ENCODE results near the gene KAT6B. TPM values are rescaled to one million over a fixed set of nuclear protein-coding genes. Genes with fewer than 3 reads are reported as not detected.

The KAT6B gene
- total and polyA plus RNA-seq, 2 experiments from 2014 or later: 7.7 to 12.4 TPM

DNA sequence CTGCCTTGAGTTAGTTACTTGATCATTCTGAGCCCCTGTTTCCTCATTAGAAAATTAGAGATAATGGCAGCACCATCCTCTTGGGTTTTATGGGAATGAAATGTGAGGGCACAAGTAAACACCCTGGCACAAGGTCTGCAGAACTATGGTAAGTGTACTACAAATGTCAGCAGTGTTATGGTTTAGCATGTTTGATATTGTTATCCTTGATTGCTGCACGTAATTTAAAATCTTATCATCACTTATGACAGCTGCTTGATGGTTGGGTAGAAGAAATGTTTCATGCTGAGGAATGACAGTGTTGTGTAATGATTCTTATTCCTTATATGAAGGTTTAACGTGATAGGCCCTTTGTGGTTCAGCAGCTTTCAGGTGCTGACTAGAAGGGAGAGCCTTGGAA, 134.3 kb downstream of the KAT6B start:
- no peak overlapping the region for H3K4me2 ChIP-seq (ENCODE audit: unreplicated experiment)
- no peaks in the 10 kb centered on the region for H3F3A ChIP-seq (ENCODE audit: insufficient read depth)
- peaks cover 31% of the 10 kb centered on the region for H3K79me2 ChIP-seq (ENCODE audit: insufficient read depth)
- H3K9me2 ChIP-seq (ENCODE audit: insufficient read depth): no peaks in the 10 kb centered on the region
- no peaks in the 10 kb centered on the region for H3K9me3 ChIP-seq (ENCODE audit: low read depth)
- peaks cover 8% of the 10 kb centered on the region; the same call in 1 of the 2 replicates for H3K4me1 ChIP-seq (ENCODE audit: insufficient read depth)
- TF ChIP-seq EZH2 (IDR thresholded peaks at IDR 0.05; ENCODE audit: insufficient read depth, poor library complexity, severe bottlenecking) (no peak), EZH2phosphoT487 (IDR thresholded peaks at IDR 0.05; ENCODE audit: insufficient read depth, low read depth) (no peak)
- DNase-seq: no peak
- no peak overlapping the region for H3K4me3 ChIP-seq
- no peaks in the 10 kb centered on the region for H3K27me3 ChIP-seq (replicated peaks; ENCODE audit: insufficient read depth)
- no peaks in the 10 kb centered on the region for H4K20me1 ChIP-seq (ENCODE audit: insufficient read depth)
- in situ Hi-C loops (cut with MboI): no loop called here
- H3K9ac ChIP-seq: no peak overlapping the region
- no peaks in the 10 kb centered on the region for H3K36me3 ChIP-seq (ENCODE audit: low read depth)
- no peak overlapping the region for H3K27ac ChIP-seq
- no peak overlapping the region for H2AFZ ChIP-seq
- WGBS, 2 experiments (ENCODE audit: low coverage in 1 of 2, low lambda C conversion rate in 2 of 2, missing lambda C conversion rate in 2 of 2): 99 to 100% methylated on average over 2 of the region's 2 CpGs

DNA sequence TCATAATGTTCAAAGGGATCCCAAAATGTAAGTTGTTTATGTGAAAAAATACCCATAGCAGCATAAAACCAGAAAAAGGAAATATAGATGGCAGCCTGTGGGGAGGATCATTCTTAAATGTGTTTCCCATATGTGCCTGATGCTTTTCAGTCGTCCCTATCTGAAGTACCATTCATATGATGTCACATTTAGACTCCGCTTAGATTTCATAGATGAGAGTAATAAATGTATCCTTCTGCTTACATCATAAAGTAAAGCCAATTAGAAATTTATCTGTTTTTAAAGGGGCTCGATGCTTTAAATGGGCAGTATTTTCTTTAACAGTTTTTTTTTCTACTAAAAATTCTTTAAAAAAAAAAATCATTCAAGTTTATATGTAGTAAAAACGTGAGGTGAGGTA, 136.1 kb downstream of the KAT6B start:
- Histone ChIP-seq H3K4me2 (ENCODE audit: unreplicated experiment) (no peak overlapping the region), H3K9me3 (ENCODE audit: low read depth) (no peaks in the 10 kb centered on the region), H3F3A (ENCODE audit: insufficient read depth) (no peaks in the 10 kb centered on the region), H4K20me1 (ENCODE audit: insufficient read depth) (no peaks in the 10 kb centered on the region), H3K79me2 (ENCODE audit: insufficient read depth) (peaks cover 20% of the 10 kb centered on the region), H2AFZ (no peak overlapping the region), H3K27ac (no peak overlapping the region), H3K27me3 (replicated peaks; ENCODE audit: insufficient read depth) (no peaks in the 10 kb centered on the region), H3K36me3 (ENCODE audit: low read depth) (no peaks in the 10 kb centered on the region), H3K9ac (no peak overlapping the region), H3K4me1 (ENCODE audit: insufficient read depth) (peaks cover 2% of the 10 kb centered on the region; the same call in 1 of the 2 replicates), H3K9me2 (ENCODE audit: insufficient read depth) (no peaks in the 10 kb centered on the region), H3K4me3 (no peak overlapping the region)
- no peak for DNase-seq
- WGBS, 2 experiments (ENCODE audit: low coverage in 1 of 2, low lambda C conversion rate in 2 of 2, missing lambda C conversion rate in 2 of 2): 54 to 58% methylated on average over 4 of the region's 4 CpGs
- in situ Hi-C loops (cut with MboI): no loop called here
- TF ChIP-seq EZH2 (IDR thresholded peaks at IDR 0.05; ENCODE audit: insufficient read depth, poor library complexity, severe bottlenecking) (no peak), EZH2phosphoT487 (IDR thresholded peaks at IDR 0.05; ENCODE audit: insufficient read depth, low read depth) (no peak)

DNA sequence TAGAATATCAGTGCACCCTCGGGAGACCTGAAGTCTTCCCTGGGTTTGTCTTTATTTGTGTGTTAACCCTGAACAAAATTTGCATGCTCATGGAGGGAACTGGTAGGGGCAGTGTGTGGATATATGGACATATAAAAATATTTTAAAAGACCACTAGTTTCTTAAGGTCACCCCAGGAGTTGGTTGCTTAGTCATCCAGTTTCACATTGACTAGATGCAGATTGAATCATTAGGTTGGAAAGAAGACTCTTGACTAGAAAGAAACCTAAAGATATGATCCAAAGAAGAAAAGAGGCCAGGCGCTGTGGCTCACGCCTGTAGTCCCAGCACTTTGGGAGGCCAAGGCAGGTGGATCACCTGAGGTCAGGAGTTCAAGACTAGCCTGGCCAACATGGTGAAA, 137.1 kb downstream of the KAT6B start:
- Histone ChIP-seq H4K20me1 (ENCODE audit: insufficient read depth) (no peaks in the 10 kb centered on the region), H3K9me3 (ENCODE audit: low read depth) (no peaks in the 10 kb centered on the region), H3K36me3 (ENCODE audit: low read depth) (no peaks in the 10 kb centered on the region), H3K27me3 (replicated peaks; ENCODE audit: insufficient read depth) (no peaks in the 10 kb centered on the region), H3K9me2 (ENCODE audit: insufficient read depth) (no peaks in the 10 kb centered on the region), H3F3A (ENCODE audit: insufficient read depth) (no peaks in the 10 kb centered on the region), H3K4me2 (ENCODE audit: unreplicated experiment) (no peak overlapping the region), H3K4me1 (ENCODE audit: insufficient read depth) (no peaks in the 10 kb centered on the region), H2AFZ (no peak overlapping the region), H3K4me3 (no peak overlapping the region), H3K79me2 (ENCODE audit: insufficient read depth) (peaks cover 10% of the 10 kb centered on the region; the same call in 1 of the 2 replicates), H3K27ac (no peak overlapping the region), H3K9ac (no peak overlapping the region)
- TF ChIP-seq EZH2phosphoT487 (IDR thresholded peaks at IDR 0.05; ENCODE audit: insufficient read depth, low read depth) (no peak), EZH2 (IDR thresholded peaks at IDR 0.05; ENCODE audit: insufficient read depth, poor library complexity, severe bottlenecking) (no peak)
- in situ Hi-C loops (cut with MboI): no loop called here
- no peak for DNase-seq
- 94 to 100% methylated on average over 3 of the region's 3 CpGs for WGBS, 2 experiments (ENCODE audit: low coverage in 1 of 2, low lambda C conversion rate in 2 of 2, missing lambda C conversion rate in 2 of 2)

DNA sequence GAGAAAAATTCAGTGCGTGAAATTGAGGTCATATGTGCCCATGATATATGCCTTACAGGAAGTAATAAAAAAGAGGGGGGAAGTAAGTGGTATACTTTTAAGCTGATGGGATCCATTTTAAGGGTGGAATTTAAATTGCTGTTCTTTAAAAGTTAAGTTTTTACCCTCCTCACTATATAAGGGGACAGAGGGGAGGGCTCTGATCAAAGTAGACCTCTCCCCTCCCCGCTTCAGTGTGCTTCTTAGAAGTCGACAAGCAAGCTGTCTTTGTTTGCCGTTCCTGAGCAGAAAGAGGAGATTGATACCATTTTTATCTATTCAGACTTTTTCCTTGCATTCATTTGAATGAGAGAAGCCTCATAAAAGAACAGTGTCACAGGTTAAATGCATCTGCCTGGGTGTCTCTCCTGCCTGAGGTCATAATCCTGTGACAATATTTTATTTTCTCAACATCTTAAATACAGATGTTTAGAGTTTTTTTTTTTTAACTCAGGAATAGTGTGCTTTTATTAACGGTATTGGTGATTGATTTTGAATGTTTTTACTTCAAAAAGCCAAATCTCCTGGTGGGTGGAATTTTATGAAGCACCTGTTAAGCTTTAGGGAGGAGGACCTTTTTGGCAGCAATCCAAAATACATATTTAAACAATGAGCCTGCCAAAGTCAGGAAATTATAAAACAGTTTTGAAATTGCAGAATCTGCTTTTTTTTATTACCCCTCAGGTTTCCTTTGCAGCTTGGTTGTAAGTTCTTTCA, 141.7 kb downstream of the KAT6B start:
- Histone ChIP-seq H3K4me2 (ENCODE audit: unreplicated experiment) (no peak overlapping the region), H3K36me3 (ENCODE audit: low read depth) (no peaks in the 10 kb centered on the region), H2AFZ (no peak overlapping the region), H3K9ac (no peak overlapping the region), H3K27me3 (replicated peaks; ENCODE audit: insufficient read depth) (no peaks in the 10 kb centered on the region), H3K27ac (no peak overlapping the region), H3K4me1 (ENCODE audit: insufficient read depth) (no peaks in the 10 kb centered on the region), H3K9me2 (ENCODE audit: insufficient read depth) (no peaks in the 10 kb centered on the region), H4K20me1 (ENCODE audit: insufficient read depth) (no peaks in the 10 kb centered on the region), H3F3A (ENCODE audit: insufficient read depth) (no peaks in the 10 kb centered on the region), H3K9me3 (ENCODE audit: low read depth) (no peaks in the 10 kb centered on the region), H3K4me3 (no peak overlapping the region), H3K79me2 (ENCODE audit: insufficient read depth) (peaks cover 9% of the 10 kb centered on the region; the same call in 1 of the 2 replicates)
- 83 to 86% methylated on average over 5 of the region's 5 CpGs for WGBS, 2 experiments (ENCODE audit: low coverage in 1 of 2, low lambda C conversion rate in 2 of 2, missing lambda C conversion rate in 2 of 2)
- TF ChIP-seq EZH2phosphoT487 (IDR thresholded peaks at IDR 0.05; ENCODE audit: insufficient read depth, low read depth) (no peak), EZH2 (IDR thresholded peaks at IDR 0.05; ENCODE audit: insufficient read depth, poor library complexity, severe bottlenecking) (no peak)
- in situ Hi-C loops (cut with MboI): no loop called here
- DNase-seq: no peak
